ENCODE measurements around the gene ATXN7L1.
A peak's percentile ranks its signal among the peaks of the same experiment; 100 is the strongest.
"Not testable (repeated sequence)": the region's sequence is repeated elsewhere in the genome, so short reads cannot be mapped to it uniquely, and the experiment has no call there.

ATXN7L1 gene

DNA sequence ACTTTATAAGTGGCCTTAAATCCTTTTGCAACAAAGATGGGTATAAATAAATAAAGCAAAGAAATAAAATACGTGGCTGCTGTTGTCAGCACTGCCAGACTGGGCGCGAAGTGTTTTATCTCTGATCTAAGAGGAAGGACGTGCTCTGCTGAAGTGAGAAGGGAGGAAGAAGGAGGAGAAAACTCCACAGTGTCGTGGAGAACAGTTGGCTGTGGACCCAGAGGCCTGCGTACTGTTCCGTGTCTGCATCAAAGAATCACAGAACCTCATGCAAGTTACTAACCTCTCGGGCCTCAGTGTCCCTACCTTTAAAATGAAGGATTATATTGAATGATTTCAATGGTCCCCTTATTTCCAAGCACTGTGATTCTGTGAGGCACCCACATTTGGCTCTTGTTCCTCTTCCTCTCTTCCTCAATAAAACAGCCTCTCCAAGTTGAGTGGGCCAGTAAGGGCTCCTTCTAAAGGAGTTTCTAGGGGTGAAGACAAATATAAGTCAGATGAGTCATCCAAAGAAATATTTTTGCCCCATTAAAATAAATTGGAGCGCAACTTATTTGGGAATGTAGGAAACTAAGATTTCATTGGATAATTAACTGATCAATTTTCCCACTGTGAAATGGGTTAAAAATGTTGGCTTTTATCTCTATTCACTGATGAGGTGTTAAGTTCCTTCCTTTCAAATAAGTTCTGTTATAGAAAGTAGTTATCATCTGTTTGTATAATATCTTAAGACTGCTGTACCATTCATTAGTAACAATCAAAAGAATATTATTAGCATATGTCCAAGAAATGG is 168.2 kb downstream of the ATXN7L1 start:
- no peak for DNase-seq (ENCODE audit: low read depth, low spot score)

DNA sequence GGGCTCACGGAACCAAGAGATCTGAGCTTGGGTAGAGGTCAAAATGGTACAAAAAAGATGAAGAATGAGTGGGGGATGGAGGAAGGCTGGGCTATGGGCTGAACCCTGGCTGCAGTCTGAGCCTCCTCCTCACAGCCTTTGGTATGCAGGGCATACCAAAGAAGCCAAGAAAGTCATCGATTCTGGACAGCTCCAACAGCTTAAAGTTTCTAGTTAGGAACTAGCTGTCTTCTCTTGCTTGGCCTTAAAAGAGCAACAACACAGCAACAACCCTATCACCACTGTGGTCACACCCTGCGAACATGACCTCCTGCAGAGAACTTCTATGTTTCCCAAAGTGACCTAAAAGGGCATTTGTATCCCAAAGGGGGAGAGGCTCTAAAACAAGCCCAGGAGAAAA is 169.0 kb downstream of the ATXN7L1 start:
- DNase-seq (ENCODE audit: low read depth, low spot score) = peak; percentile 28

DNA sequence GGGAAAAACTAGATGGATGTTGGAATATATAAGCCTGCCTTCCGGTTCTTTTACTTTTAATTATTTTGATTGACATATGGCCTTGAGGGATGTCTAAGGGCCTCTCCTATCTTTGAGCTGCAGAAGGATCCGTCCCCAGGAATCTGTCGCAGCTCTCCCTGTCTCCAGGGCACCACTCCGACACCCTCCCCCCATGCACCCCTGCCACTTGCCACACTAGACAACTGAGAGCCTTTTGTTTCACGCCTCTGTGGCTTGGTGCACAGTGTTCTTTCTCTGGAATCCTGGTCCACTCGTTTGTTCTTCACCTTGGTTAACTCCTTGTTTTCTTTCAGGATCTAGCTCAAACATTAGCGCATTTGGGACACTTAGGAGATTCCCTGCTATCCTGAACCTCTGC is 171.0 kb downstream of the ATXN7L1 start:
- DNase-seq (ENCODE audit: low read depth, low spot score) = no peak

DNA sequence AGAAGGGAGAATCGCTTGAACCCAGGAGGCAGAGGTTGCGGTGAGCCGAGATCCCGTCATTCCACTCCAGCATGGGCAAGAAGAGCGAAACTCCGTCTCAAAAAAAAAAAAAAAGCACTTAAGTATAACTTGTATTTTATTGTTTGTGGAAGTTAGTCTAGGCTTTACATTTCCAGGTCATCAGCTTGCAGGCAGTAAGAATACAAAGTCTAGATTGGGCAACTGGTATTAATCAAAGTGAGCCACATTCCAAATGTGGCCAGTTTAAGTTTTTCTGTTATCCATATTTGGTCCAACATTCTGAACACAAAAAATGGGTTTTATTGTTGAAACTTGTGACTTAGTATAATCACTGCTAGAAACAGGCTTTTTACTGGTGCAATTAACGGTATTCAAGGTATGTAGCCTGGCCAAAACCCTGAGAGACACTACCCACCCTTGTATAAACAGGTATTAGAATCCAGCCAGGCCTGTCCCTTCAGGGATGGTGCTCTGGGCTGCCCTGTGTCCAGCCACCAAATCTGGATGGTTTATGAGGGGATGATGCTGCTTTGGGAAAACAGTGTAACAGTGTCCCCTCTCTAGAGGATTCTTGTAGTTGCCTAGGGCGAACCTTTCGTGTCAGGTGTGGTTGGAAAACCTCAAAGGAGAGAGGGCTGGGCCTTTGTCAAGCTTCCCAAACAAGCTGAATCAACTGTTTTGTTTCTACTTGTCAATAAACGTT is 173.0 kb downstream of the ATXN7L1 start:
- DNase-seq (ENCODE audit: low read depth, low spot score) = no peak

DNA sequence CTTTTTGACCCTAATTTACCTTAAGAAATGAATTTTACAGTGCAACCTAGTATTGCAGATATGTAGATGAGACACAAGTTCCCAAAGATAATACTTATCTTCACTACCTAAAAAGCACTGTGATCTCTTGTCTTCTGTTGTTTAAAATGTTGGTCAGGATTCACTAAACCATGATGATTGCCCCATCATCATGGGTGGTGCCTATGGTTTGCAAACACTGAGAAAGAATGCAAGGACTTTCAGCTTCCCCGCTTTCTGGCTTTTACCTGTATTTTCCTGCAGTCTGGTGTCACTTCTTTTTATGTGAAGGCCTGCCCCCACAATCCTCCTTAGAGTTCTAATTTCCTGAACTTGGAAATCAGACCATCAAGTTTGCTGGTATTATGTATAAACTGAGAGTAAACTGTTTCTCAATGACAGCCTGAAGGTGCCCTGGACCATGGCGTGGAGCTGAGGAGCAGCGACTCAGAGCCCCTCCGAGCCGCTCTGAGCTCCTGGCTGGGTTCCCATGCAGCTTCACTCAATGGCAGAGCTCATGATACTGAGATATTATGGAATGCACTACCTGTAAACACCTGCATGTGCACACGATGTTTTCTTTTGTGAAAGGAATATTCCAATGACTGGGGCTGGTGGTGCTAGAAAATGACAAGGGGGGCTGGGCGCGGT is 176.7 kb downstream of the ATXN7L1 start:
- no peak for DNase-seq (ENCODE audit: low read depth, low spot score)

DNA sequence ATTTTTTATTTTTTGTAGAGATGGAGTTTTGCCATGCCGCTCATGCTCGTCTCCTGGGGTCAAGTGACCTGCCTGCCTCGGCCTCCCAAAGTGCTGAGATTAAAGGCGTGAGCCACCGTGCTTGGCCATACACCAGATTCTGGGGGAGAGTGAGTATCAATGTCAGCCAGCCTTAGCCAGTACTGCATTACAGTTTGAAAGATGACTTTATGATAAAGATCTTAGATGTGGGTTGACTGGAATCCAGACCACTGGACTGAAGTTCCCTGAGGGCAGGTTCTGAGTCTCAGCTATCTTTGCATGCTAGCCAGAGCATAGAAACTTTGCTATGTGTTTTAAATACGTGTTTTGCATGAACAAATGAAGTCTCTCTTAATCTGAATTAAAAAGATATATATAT is 177.9 kb downstream of the ATXN7L1 start:
- DNase-seq (ENCODE audit: low read depth, low spot score) = no peak

DNA sequence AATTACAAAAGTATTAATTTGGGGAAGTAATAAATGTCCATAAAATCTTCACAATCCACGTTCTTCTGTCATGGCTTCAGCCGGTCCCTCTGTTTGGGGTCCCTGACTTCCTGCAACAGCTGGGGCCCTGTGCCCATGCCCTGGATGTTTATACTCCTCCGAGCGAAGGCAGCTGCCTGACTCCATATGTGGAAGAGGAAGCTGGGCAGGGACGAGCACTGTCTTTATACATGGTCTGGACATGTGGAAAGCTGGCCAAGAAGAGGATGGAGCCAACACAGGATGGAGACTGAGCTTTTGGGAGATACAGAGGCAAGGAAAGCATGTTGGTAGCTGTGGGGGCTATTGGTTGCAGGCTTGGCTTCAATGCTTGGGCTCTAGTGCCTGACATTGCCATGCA is 178.6 kb downstream of the ATXN7L1 start:
- DNase-seq (ENCODE audit: low read depth, low spot score) = no peak

DNA sequence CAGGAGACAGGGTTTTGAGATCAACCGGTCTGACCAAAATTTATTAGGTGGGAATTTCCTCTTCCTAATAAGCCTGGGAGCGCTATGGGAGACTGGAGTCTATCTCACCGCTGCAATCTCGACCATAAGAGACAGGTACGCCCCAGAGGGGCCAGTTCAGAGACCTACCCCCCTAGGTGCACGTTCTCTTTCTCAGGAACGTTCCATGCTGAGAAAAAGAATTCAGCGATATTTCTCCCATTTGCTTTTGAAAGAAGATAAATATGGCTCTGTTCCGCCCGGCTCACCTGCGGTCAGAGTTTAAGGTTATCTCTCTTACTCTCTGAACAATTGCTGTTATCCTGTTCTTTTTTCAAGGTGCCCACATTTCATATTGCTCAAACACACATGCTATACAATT is 179.2 kb downstream of the ATXN7L1 start:
- DNase-seq (ENCODE audit: low read depth, low spot score) = not testable (repeated sequence)

DNA sequence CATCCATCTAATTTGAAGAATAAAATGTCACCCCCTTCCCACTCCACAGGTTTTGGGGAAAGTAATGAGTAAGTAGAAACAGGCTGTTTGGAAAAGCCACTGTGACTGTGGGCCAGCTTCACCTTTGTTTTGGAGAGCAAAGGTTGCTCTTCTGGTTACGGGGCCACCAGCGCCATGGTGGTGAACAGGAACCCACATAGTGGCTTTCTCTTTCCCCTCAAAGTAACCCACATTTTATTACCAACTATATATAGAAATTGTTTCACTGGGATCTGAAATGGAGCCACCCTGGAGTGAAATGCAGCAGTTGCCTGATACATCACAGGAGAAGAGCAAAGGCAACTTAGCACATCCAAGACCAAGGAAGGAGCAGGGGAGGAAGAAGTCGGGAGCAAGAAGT is 182.8 kb downstream of the ATXN7L1 start:
- no peak for DNase-seq (ENCODE audit: low read depth, low spot score)

DNA sequence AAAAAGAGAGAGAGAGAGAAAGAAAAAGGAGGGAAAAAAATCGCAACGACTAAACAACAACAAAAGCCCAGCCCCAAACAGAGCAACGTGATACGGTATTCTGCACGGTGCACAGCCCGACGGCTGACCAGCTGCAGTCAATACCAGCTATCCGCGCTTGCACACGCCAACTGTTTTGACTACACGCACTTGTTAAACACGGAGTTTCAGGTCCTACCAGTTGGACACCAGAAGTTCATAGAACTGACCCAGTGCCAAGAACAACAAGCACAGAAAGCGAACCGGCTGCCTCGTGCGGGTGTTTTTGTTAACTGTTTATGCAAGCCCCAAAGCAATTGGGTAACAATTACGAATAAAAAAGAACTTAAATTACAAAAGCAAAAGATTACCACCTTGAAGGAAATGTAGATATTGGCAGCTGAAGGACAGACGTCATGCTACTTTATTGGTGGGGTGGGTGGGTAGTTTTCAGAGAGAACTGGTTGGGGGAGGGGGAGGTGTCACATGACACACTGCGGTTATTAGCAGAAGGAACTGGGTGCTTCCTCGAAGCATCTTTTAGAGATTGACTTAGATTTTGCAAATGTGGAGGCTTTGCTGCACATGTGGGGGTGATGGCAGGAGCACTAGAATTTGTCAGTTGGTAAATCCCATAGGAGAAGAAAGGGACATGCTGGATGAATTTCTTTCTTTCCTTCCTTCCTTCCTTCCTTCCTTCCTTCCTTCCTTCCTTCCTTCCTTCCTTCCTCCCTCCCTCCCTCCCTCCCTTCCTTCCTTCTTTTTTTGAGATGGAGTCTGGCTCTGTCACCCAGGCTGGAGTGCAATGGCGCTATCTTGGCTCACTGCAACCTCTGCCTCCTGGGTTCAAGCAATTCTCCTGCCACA is 184.5 kb downstream of the ATXN7L1 start:
- peak; percentile 76 for DNase-seq (ENCODE audit: low read depth, low spot score)

DNA sequence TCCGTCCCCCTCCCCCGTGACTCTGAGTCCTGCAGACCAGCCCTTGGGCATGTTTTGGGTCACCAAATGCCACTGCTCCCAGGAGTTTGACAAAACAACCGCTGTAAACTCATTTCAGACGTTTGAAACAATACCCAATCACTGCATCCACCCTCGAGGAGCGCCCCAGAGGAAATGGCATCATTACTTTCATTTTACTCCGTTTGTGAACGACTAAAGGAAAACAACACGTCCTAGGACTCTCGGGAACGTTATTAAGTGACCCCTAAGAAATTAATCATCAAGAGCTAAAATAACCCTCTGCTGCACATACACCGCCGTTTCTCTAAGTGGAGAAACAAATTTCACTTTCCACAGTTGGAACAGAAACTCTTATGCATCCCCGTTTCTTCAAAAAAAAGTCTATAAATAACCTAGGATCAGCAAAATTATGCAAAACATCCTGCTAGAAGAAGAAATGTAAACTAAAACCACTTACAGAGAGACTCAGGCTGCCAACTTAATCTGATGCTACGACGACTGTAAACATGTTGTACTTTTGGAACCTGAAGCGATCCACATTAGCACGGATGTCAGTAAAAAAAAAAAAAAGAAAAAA is 185.2 kb downstream of the ATXN7L1 start:
- peak; percentile 30 for DNase-seq (ENCODE audit: low read depth, low spot score)

DNA sequence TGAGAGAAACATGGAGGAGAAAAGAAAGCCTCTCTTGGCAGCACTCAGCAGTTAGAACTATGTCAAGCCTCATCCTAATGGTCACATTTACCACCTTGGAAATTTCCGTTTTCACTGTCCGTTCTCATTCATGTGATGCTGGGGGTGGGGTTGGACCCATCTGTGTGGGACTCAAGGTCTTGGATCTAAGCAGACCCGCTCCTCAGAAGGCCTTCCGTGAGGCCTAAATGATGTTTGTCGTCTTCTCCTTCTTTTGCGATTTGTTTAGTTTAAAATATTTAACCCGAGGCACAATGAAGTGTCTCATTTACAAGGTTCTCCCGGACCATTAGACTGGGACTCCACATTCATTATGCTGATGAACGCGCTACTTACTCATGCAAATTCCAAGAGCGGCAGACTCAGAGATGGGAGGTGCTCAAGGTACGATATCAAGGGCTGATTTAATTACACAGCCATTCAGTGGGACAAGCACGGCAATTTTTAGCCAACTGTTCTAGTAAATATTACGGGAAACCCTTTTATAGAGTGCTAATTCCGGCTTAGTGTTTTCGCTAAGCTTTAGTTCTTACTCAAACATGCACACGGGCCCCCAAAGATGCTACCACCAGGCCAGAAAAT is 186.0 kb downstream of the ATXN7L1 start:
- DNase-seq (ENCODE audit: low read depth, low spot score) = peak; percentile 51

DNA sequence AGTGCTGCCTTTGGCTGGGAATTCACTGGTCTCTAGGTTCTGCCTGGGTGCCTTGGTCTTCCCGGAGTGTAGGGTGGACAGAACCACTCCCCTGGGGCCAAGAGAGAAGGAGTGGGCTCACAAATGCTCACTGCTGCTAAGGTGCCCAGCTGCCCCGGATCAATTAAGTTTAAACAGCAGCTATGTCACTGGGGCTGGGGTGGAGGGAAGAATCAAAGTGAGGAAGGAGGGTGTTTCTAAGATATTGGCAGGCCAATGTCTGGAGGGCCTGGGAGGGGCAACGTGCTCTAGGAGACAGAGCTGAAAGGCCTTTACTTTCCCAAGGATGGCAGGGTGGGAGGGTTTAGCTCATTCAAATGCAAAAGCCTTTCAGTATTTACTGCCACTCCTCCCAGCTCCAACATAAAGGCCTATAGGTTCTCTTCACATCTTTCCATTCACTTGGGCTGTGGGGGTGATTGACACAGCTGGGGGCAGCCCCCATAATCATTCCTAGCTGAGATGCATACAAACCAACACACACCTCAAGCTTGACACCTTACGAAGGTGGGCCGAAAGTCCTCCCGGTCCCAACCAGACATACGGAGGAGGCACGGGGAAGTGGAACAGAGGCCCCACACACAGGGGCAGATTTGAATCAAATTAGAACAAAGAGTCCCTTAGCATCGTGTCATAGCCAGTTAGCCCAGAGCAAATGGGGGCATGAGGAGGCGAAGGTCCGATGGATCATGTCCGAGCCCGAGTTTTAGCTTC is 187.2 kb downstream of the ATXN7L1 start:
- DNase-seq (ENCODE audit: low read depth, low spot score) = no peak

DNA sequence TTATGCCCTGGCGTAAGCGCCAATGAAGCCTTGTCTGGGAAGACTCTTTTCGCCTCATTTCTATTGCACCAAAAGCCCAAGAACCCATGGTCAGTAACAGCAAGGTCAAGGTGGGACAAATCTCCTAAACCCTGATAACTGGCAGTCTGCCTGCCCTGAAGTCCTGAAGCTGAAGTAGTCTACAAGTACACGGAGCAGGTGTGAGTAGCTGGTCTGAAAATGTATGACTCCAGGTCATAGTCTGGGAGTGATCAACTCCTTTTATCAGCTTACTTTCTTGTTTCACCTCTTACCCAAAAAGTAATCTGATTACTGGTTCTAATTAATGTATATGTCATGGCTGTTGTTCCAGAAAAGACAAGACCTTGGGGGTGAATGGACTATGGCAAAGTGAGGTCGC is 187.8 kb downstream of the ATXN7L1 start:
- DNase-seq (ENCODE audit: low read depth, low spot score) = no peak

DNA sequence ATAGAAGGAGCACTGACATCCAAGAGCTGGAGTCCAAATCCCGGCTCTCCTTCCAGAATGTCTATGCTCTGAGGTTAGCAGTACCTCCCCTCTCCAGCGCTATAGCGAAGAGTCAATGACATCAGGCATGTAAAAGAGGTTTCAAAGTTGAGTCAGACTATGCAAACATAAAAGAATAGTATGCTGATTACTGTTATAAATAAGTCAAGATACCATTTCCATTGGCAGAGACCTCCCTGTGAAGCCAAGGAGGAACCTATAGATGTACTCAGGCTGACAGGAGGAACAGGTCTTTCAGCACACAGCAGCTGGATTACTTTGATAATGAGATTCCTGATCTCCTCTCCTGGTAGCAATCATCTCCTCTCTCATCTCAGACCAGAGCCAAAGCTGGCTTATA is 191.2 kb downstream of the ATXN7L1 start:
- no peak for DNase-seq (ENCODE audit: low read depth, low spot score)

DNA sequence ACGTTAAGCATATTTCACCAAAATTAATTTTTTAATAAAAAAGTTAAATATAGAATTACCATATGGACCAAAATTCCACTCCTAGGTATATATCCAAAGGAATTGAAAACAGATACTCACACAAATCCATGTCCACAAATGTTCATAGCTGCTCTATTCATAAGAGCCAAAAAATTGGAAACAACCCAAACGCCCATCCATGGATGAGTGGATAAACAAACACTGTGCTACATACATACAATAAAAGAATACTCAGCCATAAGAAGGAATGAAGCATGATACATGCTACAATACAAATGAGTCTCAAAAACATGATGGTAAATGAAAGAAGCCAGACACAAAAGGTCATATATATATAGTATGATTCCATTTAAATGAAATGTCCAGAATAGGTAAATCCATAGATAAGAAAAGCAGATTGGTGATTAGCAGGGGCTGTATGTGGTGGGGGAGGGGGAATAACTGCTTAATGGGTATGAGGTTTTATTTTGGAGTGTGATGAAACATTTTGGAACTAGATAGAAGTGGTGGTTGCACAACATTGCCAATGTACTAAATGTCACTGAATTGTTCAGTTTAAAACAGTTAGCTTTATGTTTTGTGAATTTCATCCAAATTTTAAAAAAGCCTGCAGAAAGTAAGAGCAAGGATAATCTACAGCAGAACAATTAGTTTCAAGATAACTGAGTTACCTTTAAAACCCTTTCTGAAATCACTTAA is 193.9 kb downstream of the ATXN7L1 start:
- DNase-seq (ENCODE audit: low read depth, low spot score) = no peak

DNA sequence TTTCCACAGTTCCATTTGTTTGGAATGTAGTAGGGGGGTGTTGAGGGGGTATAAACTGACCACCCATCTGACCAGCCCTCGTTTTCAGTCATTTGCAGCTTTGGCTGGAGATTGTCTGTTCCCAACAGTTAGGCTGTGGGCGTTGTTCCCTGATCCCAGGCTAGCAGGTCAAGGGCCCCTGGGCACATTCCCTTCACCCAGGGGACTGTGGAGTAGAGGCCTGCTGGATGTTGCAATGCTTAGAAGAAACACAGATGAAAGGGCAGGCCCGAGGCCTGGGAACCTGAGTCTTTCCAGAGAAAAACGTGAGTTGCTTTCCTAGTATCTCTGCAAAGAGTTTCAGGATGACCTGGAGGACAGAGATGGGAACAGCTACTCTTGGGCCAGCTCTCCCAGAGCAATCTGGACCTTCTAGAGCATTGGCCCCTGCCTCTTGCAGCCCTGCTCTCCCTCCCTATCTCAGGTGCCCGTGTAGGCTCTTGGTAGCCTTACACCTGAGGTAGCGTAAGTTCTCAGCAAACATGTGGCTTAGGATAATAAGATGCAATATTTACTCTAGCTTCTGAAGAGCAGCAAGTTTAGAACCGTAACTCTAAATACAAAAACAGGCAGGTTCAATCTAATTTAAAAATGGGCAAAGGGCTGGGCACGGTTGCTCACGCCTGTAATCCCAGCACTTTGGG is 195.8 kb downstream of the ATXN7L1 start:
- DNase-seq (ENCODE audit: low read depth, low spot score) = no peak

DNA sequence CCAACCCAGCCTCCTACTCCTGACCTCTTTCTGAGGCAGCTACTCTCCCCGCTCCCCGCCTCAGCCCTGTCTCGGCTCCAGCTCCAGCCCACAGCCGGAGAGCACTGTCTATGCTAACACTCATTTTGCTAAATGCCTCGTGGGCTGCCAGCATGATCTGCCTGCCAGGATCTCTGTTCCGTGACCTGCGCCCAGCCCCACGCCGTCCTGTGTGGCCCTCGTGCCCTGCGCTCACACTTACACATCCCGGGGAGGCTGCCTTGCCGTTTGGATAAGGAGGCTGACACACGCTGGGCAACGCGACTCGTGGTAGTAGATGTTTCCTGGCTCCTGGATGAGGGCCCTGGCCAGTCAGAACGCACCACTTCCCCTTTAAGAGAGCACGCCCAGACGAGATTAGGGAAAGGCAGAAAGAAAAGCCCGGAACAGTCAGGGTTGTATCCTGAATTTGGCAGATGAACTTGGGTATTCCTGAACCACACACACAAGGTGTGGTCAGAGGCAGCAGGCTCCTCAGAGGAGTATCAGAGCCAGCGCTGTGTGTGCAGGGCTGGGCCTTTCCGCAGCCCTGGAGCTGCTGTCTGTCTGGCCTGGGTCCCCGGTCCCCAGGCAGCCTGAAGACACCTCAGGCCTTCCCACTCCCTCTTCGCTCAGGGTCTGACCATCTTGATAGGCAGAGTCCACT is 197.4 kb downstream of the ATXN7L1 start:
- peak; percentile 4 for DNase-seq (ENCODE audit: low read depth, low spot score)
